ENCODE measurements around the gene DAB2IP.
"Not testable (repeated sequence)": the region's sequence is repeated elsewhere in the genome, so short reads cannot be mapped to it uniquely, and the experiment has no call there.

DAB2IP gene

GRCh38 chr9:121640076-121640475 is 11.4 kb upstream of the DAB2IP start:
- no peak overlapping the region for H3K27ac ChIP-seq
- TF ChIP-seq ZFX (IDR thresholded peaks at IDR 0.05), result no peak
- TF ChIP-seq CTCF (conservative IDR thresholded peaks at IDR 0.05), result peak; percentile 82

GRCh38 chr9:121640491-121641223 is 10.8 kb upstream of the DAB2IP start:
- TF ChIP-seq ZFX (IDR thresholded peaks at IDR 0.05) (no peak), CTCF (conservative IDR thresholded peaks at IDR 0.05) (no peak)
- no peak overlapping the region for H3K27ac ChIP-seq

GRCh38 chr9:121641224-121641611 is 10.2 kb upstream of the DAB2IP start:
- TF ChIP-seq CTCF (conservative IDR thresholded peaks at IDR 0.05), result no peak
- TF ChIP-seq ZFX (IDR thresholded peaks at IDR 0.05), result no peak
- H3K27ac ChIP-seq, result no peak overlapping the region

GRCh38 chr9:121642758-121643157 is 8.7 kb upstream of the DAB2IP start:
- no peak overlapping the region for H3K27ac ChIP-seq
- no peak for TF ChIP-seq CTCF (conservative IDR thresholded peaks at IDR 0.05)
- no peak for TF ChIP-seq ZFX (IDR thresholded peaks at IDR 0.05)

- TF ChIP-seq ZFX (IDR thresholded peaks at IDR 0.05) (no peak), CTCF (conservative IDR thresholded peaks at IDR 0.05) (no peak)
- H3K27ac ChIP-seq, result no peak overlapping the region
These were observed 8.0 kb upstream of the DAB2IP start for GRCh38 chr9:121643473-121643872.

GRCh38 chr9:121644040-121644439 is 7.4 kb upstream of the DAB2IP start:
- not testable (repeated sequence) for H3K27ac ChIP-seq

GRCh38 chr9:121645003-121645402 is 6.4 kb upstream of the DAB2IP start:
- no peak overlapping the region for H3K27ac ChIP-seq
- TF ChIP-seq CTCF (conservative IDR thresholded peaks at IDR 0.05) (no peak), ZFX (IDR thresholded peaks at IDR 0.05) (no peak)
